Hepatocyte (in vitro differentiated cells): ENCODE data around the gene SPATA31D4. TPM values are rescaled to one million over a fixed set of nuclear protein-coding genes. Genes with fewer than 3 reads are reported as not detected.

ENCODE experiments used
- DNase-seq: peaks from one replicate; pipeline ENCODE4 v3.0.0-alpha.2; 2016; ENCODE audit warnings: low spot score
- H2AFZ ChIP-seq: fragments of 200-600 bp; sonication (generic); 2 replicates; pipeline ENCODE4 v1.6.0; 2016; ENCODE audit warnings: antibody characterized with exemption, mild to moderate bottlenecking
- H3K27ac ChIP-seq: fragments of 200-600 bp; sonication (generic); 2 replicates; pipeline ENCODE4 v1.5.1; 2016; ENCODE audit warnings: mild to moderate bottlenecking
- H3K27me3 ChIP-seq: fragments of 200-600 bp; sonication (generic); 2 replicates; pipeline ENCODE4 v1.6.1; 2016
- H3K36me3 ChIP-seq: fragments of 200-600 bp; sonication (generic); replicated peaks from 2 replicates; pipeline ENCODE4 v1.5.1; 2016; ENCODE audit warnings: low read depth; ENCODE audit not compliant: insufficient read depth
- H3K4me1 ChIP-seq: fragments of 200-600 bp; sonication (generic); 2 replicates; pipeline ENCODE4 v1.5.1; 2016; ENCODE audit warnings: mild to moderate bottlenecking, moderate library complexity; ENCODE audit not compliant: insufficient read depth
- H3K4me2 ChIP-seq: fragments of 200-600 bp; sonication (generic); 2 replicates; pipeline ENCODE4 v1.6.0; 2016
- H3K4me3 ChIP-seq: fragments of 200-600 bp; sonication (generic); 2 replicates; pipeline ENCODE4 v1.5.1; 2016; ENCODE audit warnings: mild to moderate bottlenecking
- H3K79me2 ChIP-seq: fragments of 200-600 bp; sonication (generic); 2 replicates; pipeline ENCODE4 v1.6.0; 2017; ENCODE audit warnings: mild to moderate bottlenecking
- H3K9me2 ChIP-seq: fragments of 200-600 bp; sonication (generic); replicated peaks from 2 replicates; pipeline ENCODE4 v1.6.0; 2017; ENCODE audit warnings: mild to moderate bottlenecking; ENCODE audit not compliant: insufficient read depth
- H3K9me3 ChIP-seq: fragments of 200-600 bp; sonication (generic); 2 replicates; pipeline ENCODE4 v1.5.1; 2016; ENCODE audit warnings: low read depth, mild to moderate bottlenecking
- H4K20me1 ChIP-seq: fragments of 200-600 bp; sonication (generic); 2 replicates; pipeline ENCODE4 v1.6.0; 2016; ENCODE audit warnings: mild to moderate bottlenecking; ENCODE audit not compliant: insufficient read depth, poor library complexity, severe bottlenecking
- EZH2 ChIP-seq: fragments of 200-600 bp; sonication (generic); IDR thresholded peaks from 2 replicates; pipeline ENCODE4 v1.6.1; 2016; ENCODE audit warnings: antibody characterized with exemption, mild to moderate bottlenecking, borderline replicate concordance
- EZH2phosphoT487 ChIP-seq: fragments of 200-600 bp; sonication (generic); IDR thresholded peaks from one replicate; pipeline ENCODE4 v1.6.1; 2018; ENCODE audit warnings: antibody characterized with exemption, mild to moderate bottlenecking, low read depth, moderate library complexity; ENCODE audit not compliant: unreplicated experiment, severe bottlenecking
- WGBS: methylation state at CpG from one replicate; pipeline ENCODE4 v1.1.6; 2016; ENCODE audit warnings: low lambda C conversion rate; ENCODE audit errors: missing lambda C conversion rate; 5-methylcytosine and 5-hydroxymethylcytosine counted together
- polyA plus RNA-seq: library from polyadenylated mRNA; unstranded; fragments of >200 nt; fragmentation: Nextera tagmentation; extraction: Ambion mirVana; gene quantifications from 2 replicates; pipeline ENCODE4 v1.2.1, GENCODE V29; 2016
- total RNA-seq: library from RNA; depleted of rRNA; stranded (reverse); fragments of >200 nt; gene quantifications from 2 replicates; pipeline ENCODE4 v1.2.3, GENCODE V29; 2014
- TF ChIP-seq, protein P1 (sequence below): fragments of 200-600 bp; sonication (generic); IDR thresholded peaks from 2 replicates; pipeline ENCODE4 v1.5.1; 2016; ENCODE audit warnings: antibody characterized with exemption, mild to moderate bottlenecking; ENCODE audit not compliant: poor library complexity

Gene SPATA31D4
- total and polyA plus RNA-seq, 2 experiments from 2014 or later: not detected

- no peak overlapping the region for H3K4me3 ChIP-seq
- no peaks in the 10 kb centered on the region for H3K79me2 ChIP-seq
- H3K4me1 ChIP-seq: no peaks in the 10 kb centered on the region
- H3K9me3 ChIP-seq: no peaks in the 10 kb centered on the region
- H3K4me2 ChIP-seq: no peak overlapping the region
- no peaks in the 10 kb centered on the region for H3K27me3 ChIP-seq
- H2AFZ ChIP-seq: no peak overlapping the region
- no peaks in the 10 kb centered on the region for H4K20me1 ChIP-seq
- TF ChIP-seq EZH2 (no peak), EZH2phosphoT487 (no peak)
- TF ChIP-seq, protein P1, sequence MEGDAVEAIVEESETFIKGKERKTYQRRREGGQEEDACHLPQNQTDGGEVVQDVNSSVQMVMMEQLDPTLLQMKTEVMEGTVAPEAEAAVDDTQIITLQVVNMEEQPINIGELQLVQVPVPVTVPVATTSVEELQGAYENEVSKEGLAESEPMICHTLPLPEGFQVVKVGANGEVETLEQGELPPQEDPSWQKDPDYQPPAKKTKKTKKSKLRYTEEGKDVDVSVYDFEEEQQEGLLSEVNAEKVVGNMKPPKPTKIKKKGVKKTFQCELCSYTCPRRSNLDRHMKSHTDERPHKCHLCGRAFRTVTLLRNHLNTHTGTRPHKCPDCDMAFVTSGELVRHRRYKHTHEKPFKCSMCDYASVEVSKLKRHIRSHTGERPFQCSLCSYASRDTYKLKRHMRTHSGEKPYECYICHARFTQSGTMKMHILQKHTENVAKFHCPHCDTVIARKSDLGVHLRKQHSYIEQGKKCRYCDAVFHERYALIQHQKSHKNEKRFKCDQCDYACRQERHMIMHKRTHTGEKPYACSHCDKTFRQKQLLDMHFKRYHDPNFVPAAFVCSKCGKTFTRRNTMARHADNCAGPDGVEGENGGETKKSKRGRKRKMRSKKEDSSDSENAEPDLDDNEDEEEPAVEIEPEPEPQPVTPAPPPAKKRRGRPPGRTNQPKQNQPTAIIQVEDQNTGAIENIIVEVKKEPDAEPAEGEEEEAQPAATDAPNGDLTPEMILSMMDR: no peak
- no peak for DNase-seq
- H3K36me3 ChIP-seq: no peaks in the 10 kb centered on the region
- H3K9me2 ChIP-seq: no peaks in the 10 kb centered on the region
- H3K27ac ChIP-seq: no peak overlapping the region
These were observed 41.7 kb downstream of the SPATA31D4 start for GRCh38 chr9:81969971-81970370.

DNA sequence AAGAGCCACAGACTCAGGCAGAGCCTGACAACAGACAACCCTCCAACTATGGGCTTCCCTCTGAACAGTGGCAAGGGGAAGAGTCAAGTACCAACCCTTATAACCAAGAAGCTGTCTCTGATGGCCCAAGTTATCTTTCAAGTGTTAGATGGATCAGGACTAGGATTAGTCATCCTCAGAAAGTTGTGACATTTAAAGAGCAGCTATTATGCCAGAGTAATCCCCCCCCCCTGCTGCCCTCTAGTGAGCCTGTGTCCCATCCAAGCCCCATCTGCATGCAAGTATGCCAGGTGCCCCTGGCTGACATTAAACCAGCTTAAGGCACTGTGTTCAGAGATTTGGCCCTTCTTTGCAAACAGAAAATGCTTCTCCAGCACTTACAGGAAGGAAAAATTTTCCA is 43.5 kb downstream of the SPATA31D4 start:
- no peak overlapping the region for H2AFZ ChIP-seq
- no peak for TF ChIP-seq EZH2
- H3K27me3 ChIP-seq: no peaks in the 10 kb centered on the region
- no peaks in the 10 kb centered on the region for H3K9me3 ChIP-seq
- DNase-seq: no peak
- no peaks in the 10 kb centered on the region for H3K79me2 ChIP-seq
- no peak overlapping the region for H3K4me2 ChIP-seq
- no peak overlapping the region for H3K4me3 ChIP-seq
- H3K36me3 ChIP-seq: no peaks in the 10 kb centered on the region
- no peaks in the 10 kb centered on the region for H4K20me1 ChIP-seq
- no peaks in the 10 kb centered on the region for H3K9me2 ChIP-seq
- H3K4me1 ChIP-seq: no peaks in the 10 kb centered on the region
- H3K27ac ChIP-seq: no peak overlapping the region

DNA sequence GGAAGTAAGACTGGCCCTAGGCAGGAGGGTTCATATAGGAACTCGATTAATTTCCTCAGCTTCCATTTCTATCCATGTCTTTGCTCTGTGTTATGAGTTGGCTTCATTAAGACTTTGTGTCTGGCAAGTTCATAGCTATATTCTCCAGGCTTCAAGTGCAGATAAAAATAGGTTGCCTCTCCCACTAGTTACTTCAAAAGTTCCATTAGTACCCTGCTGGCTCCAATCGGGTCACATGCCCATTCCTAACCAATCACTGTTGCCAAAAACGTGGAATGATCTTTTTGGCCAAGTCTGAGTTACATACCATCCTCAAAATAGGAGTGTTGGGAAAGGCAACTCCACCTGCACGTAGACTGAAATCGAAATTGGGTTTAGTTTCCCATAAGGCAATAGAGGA is 46.5 kb downstream of the SPATA31D4 start:
- no peak overlapping the region for H3K4me3 ChIP-seq
- no peak overlapping the region for H3K27ac ChIP-seq
- H3K27me3 ChIP-seq: no peaks in the 10 kb centered on the region
- no peaks in the 10 kb centered on the region for H3K9me3 ChIP-seq
- 86% methylated on average over 5 of the region's 5 CpGs for WGBS
- no peaks in the 10 kb centered on the region for H4K20me1 ChIP-seq
- no peak overlapping the region for H2AFZ ChIP-seq
- H3K9me2 ChIP-seq: no peaks in the 10 kb centered on the region
- no peaks in the 10 kb centered on the region for H3K79me2 ChIP-seq
- no peaks in the 10 kb centered on the region for H3K4me1 ChIP-seq
- TF ChIP-seq EZH2 (no peak), EZH2phosphoT487 (no peak)
- TF ChIP-seq, protein P1: no peak
- H3K36me3 ChIP-seq: no peaks in the 10 kb centered on the region
- H3K4me2 ChIP-seq: no peak overlapping the region
- no peak for DNase-seq

DNA sequence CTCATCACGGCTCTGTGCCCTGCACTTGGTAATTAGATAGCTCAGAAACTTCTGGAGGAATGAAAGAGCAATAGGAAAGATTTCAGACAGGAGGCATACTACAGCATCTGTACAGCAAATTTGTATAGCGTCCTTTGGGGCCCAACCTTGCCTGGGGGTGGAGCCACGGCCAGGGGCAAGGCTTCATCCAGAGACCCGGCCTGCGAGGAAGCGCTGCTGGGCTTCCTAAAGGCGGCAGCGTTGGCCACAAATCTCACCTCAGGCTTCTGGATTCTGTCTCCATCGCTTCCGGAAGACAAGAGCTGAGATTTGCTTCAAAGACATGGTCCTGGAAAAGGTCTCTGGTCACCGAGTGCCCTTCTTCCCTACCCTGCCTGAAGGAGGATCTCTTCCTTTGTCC is 48.1 kb downstream of the SPATA31D4 start:
- Histone ChIP-seq H3K4me3 (no peak overlapping the region), H3K27me3 (no peaks in the 10 kb centered on the region), H2AFZ (no peak overlapping the region), H3K79me2 (no peaks in the 10 kb centered on the region), H3K27ac (no peak overlapping the region), H3K4me2 (no peak overlapping the region), H4K20me1 (no peaks in the 10 kb centered on the region), H3K4me1 (no peaks in the 10 kb centered on the region), H3K36me3 (no peaks in the 10 kb centered on the region), H3K9me2 (no peaks in the 10 kb centered on the region), H3K9me3 (no peaks in the 10 kb centered on the region)
- TF ChIP-seq EZH2phosphoT487 (no peak), EZH2 (no peak)
- TF ChIP-seq, protein P1: no peak
- WGBS: 91% methylated on average over 11 of the region's 11 CpGs
- no peak for DNase-seq
